ENCODE measurements around the gene GAPDHS.

The GAPDHS gene

GRCh38 chr19:35533201-35533821 is at the start of gene GAPDHS:
Gene GAPDHS, plus strand, starts transcription at chr19:35533456. Its CDS starts 72 bp downstream, at chr19:35533528.
- no peak for DNase-seq (ENCODE audit: low spot score)

GRCh38 chr19:35484252-35485036 is 48.8 kb upstream of the GAPDHS start:
- no peak for DNase-seq (ENCODE audit: low spot score)

- DNase-seq (ENCODE audit: low spot score): no peak
Observed at GRCh38 chr19:35486268-35486708, 47.0 kb upstream of the GAPDHS start.

GRCh38 chr19:35487656-35488182 is 45.5 kb upstream of the GAPDHS start:
- no peak for DNase-seq (ENCODE audit: low spot score)

GRCh38 chr19:35488677-35489076 is 44.6 kb upstream of the GAPDHS start:
- DNase-seq (ENCODE audit: low spot score): no peak

GRCh38 chr19:35490364-35490763 is 42.9 kb upstream of the GAPDHS start, which contains the start of gene KRTDAP:
Gene KRTDAP, minus strand, starts transcription at chr19:35490464. Its CDS starts 22 bp downstream, at chr19:35490442.
- no peak for DNase-seq (ENCODE audit: low spot score)

GRCh38 chr19:35491836-35492360 is 41.4 kb upstream of the GAPDHS start:
- DNase-seq (ENCODE audit: low spot score): no peak

- no peak for DNase-seq (ENCODE audit: low spot score)
Observed at GRCh38 chr19:35493971-35494370, 39.3 kb upstream of the GAPDHS start.

GRCh38 chr19:35495107-35496064 is 37.9 kb upstream of the GAPDHS start:
- DNase-seq (ENCODE audit: low spot score): peak; percentile 77

- DNase-seq (ENCODE audit: low spot score): no peak
Observed at GRCh38 chr19:35497406-35497805, 35.9 kb upstream of the GAPDHS start.

- DNase-seq (ENCODE audit: low spot score): no peak
Observed at GRCh38 chr19:35498220-35498619, 35.0 kb upstream of the GAPDHS start.

GRCh38 chr19:35498984-35499527 is 34.2 kb upstream of the GAPDHS start:
- DNase-seq (ENCODE audit: low spot score): no peak

- no peak for DNase-seq (ENCODE audit: low spot score)
Observed at GRCh38 chr19:35500611-35501010, 32.6 kb upstream of the GAPDHS start.

- no peak for DNase-seq (ENCODE audit: low spot score)
Observed at GRCh38 chr19:35501684-35502083, 31.6 kb upstream of the GAPDHS start.

- DNase-seq (ENCODE audit: low spot score): no peak
Observed at GRCh38 chr19:35502751-35503150, 30.5 kb upstream of the GAPDHS start.

- DNase-seq (ENCODE audit: low spot score): no peak
Observed at GRCh38 chr19:35506011-35506410, 27.2 kb upstream of the GAPDHS start.

- no peak for DNase-seq (ENCODE audit: low spot score)
Observed at GRCh38 chr19:35507561-35507960, 25.7 kb upstream of the GAPDHS start.

- DNase-seq (ENCODE audit: low spot score): no peak
Observed at GRCh38 chr19:35508129-35508528, 25.1 kb upstream of the GAPDHS start.

GRCh38 chr19:35509018-35509652 is 24.1 kb upstream of the GAPDHS start:
- DNase-seq (ENCODE audit: low spot score): no peak

- peak; percentile 90 for DNase-seq (ENCODE audit: low spot score)
Observed at GRCh38 chr19:35509861-35510625, 23.2 kb upstream of the GAPDHS start.

Data from ecto neural progenitor cell (in vitro differentiated cells).